IMR-90 (cell line): ENCODE measurements around the gene DDT. TPM values are rescaled to one million over a fixed set of nuclear protein-coding genes. Genes with fewer than 3 reads are reported as not detected.
"Not testable (repeated sequence)": the region's sequence is repeated elsewhere in the genome, so short reads cannot be mapped to it uniquely, and the experiment has no call there.

Experiments
- ATAC-seq: fragments of 200-7000 bp; cut with Tn5 transposase; 2 replicates; pipeline ENCODE4 v1.9.1; 2020; ENCODE audit warnings: low read depth, mild to moderate bottlenecking, moderate library complexity
- BruUV-seq: library from RNA; stranded (reverse); fragments of 400-500 nt; replicated peaks from 2 replicates; lab custom pipeline; 2021; lab: Mats Ljungman, UMichigan
- CTCF ChIA-PET: fragments of 300-600 bp; formaldehyde crosslinking; extraction: SDS; loops from one replicate; lab custom pipeline; 2021; ENCODE audit warnings: antibody characterized with exemption; lab: Yijun Ruan, JAX
- POLR2A ChIA-PET: fragments of 300-600 bp; sonication (Branson Sonifier 250); formaldehyde crosslinking; loops from one replicate; lab custom pipeline; 2022; ENCODE audit warnings: antibody characterized with exemption; ENCODE audit not compliant: unreplicated experiment; lab: Charles Lee
- DNase-seq: peaks from one replicate; pipeline ENCODE4 v3.0.0; 2013
- H2AFZ ChIP-seq: replicated peaks from 2 replicates; pipeline ENCODE3; 2013; ENCODE audit warnings: low read length, mild to moderate bottlenecking; ENCODE audit not compliant: poor library complexity
- H2AK5ac ChIP-seq: 2 replicates; pipeline ENCODE4 v1.6.1; 2013; ENCODE audit warnings: low read depth, low read length, inconsistent platforms
- H2AK9ac ChIP-seq: replicated peaks from 2 replicates; pipeline ENCODE3; 2013; ENCODE audit warnings: mild to moderate bottlenecking, low read depth, low read length, moderate library complexity; ENCODE audit not compliant: poor library complexity
- H2BK120ac ChIP-seq: 2 replicates; pipeline ENCODE4 v1.6.1; 2013; ENCODE audit warnings: low read depth, low read length, inconsistent platforms
- H2BK15ac ChIP-seq: 3 replicates; pipeline ENCODE4 v1.6.1; 2013; ENCODE audit warnings: low read depth, low read length, inconsistent platforms
- H2BK20ac ChIP-seq: 2 replicates; pipeline ENCODE4 v1.6.1; 2013; ENCODE audit warnings: low read depth, mild to moderate bottlenecking, inconsistent platforms, low read length, moderate library complexity
- H2BK5ac ChIP-seq: 2 replicates; pipeline ENCODE4 v1.6.1; 2013; ENCODE audit warnings: mild to moderate bottlenecking, low read depth, low read length, inconsistent platforms; ENCODE audit not compliant: poor library complexity, severe bottlenecking
- H3K14ac ChIP-seq: replicated peaks from 2 replicates; pipeline ENCODE4 v1.6.1; 2013; ENCODE audit warnings: low read depth, low read length, inconsistent platforms
- H3K18ac ChIP-seq: 2 replicates; pipeline ENCODE4 v1.6.1; 2013; ENCODE audit warnings: low read depth, low read length, control low read depth
- H3K23ac ChIP-seq: 2 replicates; pipeline ENCODE4 v1.6.1; 2013; ENCODE audit warnings: low read depth, low read length, inconsistent platforms
- H3K27ac ChIP-seq: 2 replicates; pipeline ENCODE4 v1.5.1; 2013; ENCODE audit warnings: mild to moderate bottlenecking, control low read depth, low read length; ENCODE audit not compliant: insufficient read depth
- H3K27me3 ChIP-seq: 2 replicates; pipeline ENCODE4 v1.6.1; 2013; ENCODE audit warnings: low read length; ENCODE audit not compliant: control insufficient read depth, insufficient read depth
- H3K36me3 ChIP-seq: 2 replicates; pipeline ENCODE4 v1.6.1; 2013; ENCODE audit warnings: low read length, mixed read lengths; ENCODE audit not compliant: control insufficient read depth, insufficient read depth
- H3K4ac ChIP-seq: 2 replicates; pipeline ENCODE4 v1.6.1; 2013; ENCODE audit warnings: low read depth, low read length, inconsistent platforms
- H3K4me1 ChIP-seq: 2 replicates; pipeline ENCODE4 v1.6.1; 2013; ENCODE audit warnings: low read length, mixed read lengths; ENCODE audit not compliant: control insufficient read depth, insufficient read depth
- H3K4me2 ChIP-seq: 2 replicates; pipeline ENCODE4 v1.6.1; 2013; ENCODE audit warnings: low read depth, mild to moderate bottlenecking, control low read depth, low read length, moderate library complexity
- H3K4me3 ChIP-seq: 2 replicates; pipeline ENCODE4 v1.5.1; 2013; ENCODE audit warnings: low read depth, mild to moderate bottlenecking, control low read depth, low read length, moderate library complexity; ENCODE audit not compliant: insufficient read depth
- H3K56ac ChIP-seq: 2 replicates; pipeline ENCODE4 v1.6.1; 2013; ENCODE audit warnings: low read length, inconsistent platforms; ENCODE audit not compliant: insufficient read depth; ENCODE audit errors: extremely low read depth
- H3K79me1 ChIP-seq, 2 experiments: 2 replicates each; pipeline ENCODE4 v1.6.1; 2013; ENCODE audit warnings: low read length in 2 of 2, inconsistent platforms in 1 of 2, low read depth in 1 of 2
- H3K9ac ChIP-seq: 2 replicates; pipeline ENCODE4 v1.6.1; 2013; ENCODE audit warnings: low read depth, low read length, control low read depth
- H3K9me1 ChIP-seq: 2 replicates; pipeline ENCODE4 v1.6.1; 2013; ENCODE audit warnings: low read length, inconsistent platforms; ENCODE audit not compliant: insufficient read depth
- H3K9me3 ChIP-seq: 2 replicates; pipeline ENCODE4 v1.6.1; 2013; ENCODE audit warnings: low read length; ENCODE audit not compliant: control insufficient read depth, insufficient read depth
- H4K20me1 ChIP-seq: 2 replicates; pipeline ENCODE4 v1.6.1; 2013; ENCODE audit warnings: low read length, inconsistent platforms; ENCODE audit not compliant: insufficient read depth
- H4K5ac ChIP-seq: 2 replicates; pipeline ENCODE4 v1.6.1; 2013; ENCODE audit warnings: mild to moderate bottlenecking, low read depth, low read length, control low read depth
- H4K8ac ChIP-seq, 2 experiments: 2 replicates each; pipeline ENCODE4 v1.6.1; 2013; ENCODE audit warnings: low read depth in 2 of 2, low read length in 2 of 2, control low read depth in 1 of 2, inconsistent platforms in 1 of 2
- H4K91ac ChIP-seq: 2 replicates; pipeline ENCODE4 v1.6.1; 2013; ENCODE audit warnings: low read depth, low read length, inconsistent platforms; ENCODE audit not compliant: insufficient read depth
- WGBS, 2 experiments: methylation state at CpG; one replicate each; pipeline versions ENCODE4 v1.1.5 to v1.1.7; 2013; ENCODE audit warnings: missing lambda C conversion rate in 2 of 2; ENCODE audit not compliant: insufficient read length in 1 of 2; ENCODE audit errors: extremely low coverage in 2 of 2; 5-methylcytosine and 5-hydroxymethylcytosine counted together
- dilution Hi-C: fragments of 300-500 bp; cut with HindIII; formaldehyde crosslinking; loops from one replicate; pipeline ENCODE4 v1.14.3; 2018; ENCODE audit warnings: low sequenced_read_pairs; ENCODE audit not compliant: unreplicated experiment
- in situ Hi-C: fragments of 300-500 bp; cut with MboI; formaldehyde crosslinking; loops from 3 replicates; pipeline ENCODE4 v1.14.3; 2019; ENCODE audit warnings: low sequenced_read_pairs, inconsistent platforms, mixed read lengths
- intact Hi-C: fragments of 100-400 bp; cut with micrococcal nuclease; formaldehyde crosslinking; loops from 2 replicates; pipeline ENCODE4 v1.10.0; 2022
- polyA plus RNA-seq, 3 experiments: library from polyadenylated mRNA; depleted of rRNA; stranded (reverse); fragments of >200 nt; gene quantifications; 2 replicates each; pipeline ENCODE4 v1.2.3, GENCODE V29; 2012; ENCODE audit warnings: low replicate concordance in 1 of 3
- total RNA-seq: library from RNA; depleted of rRNA; stranded (reverse); fragments of >200 nt; gene quantifications from 2 replicates; pipeline ENCODE4 v1.2.3, GENCODE V29; 2012

Gene DDT
- total and polyA plus RNA-seq, 2 of the 4 experiments (the other 2 are of a cell fraction): 54.8 to 151 TPM

- H2BK20ac ChIP-seq, H3K18ac ChIP-seq, H3K23ac ChIP-seq, H2AK5ac ChIP-seq, in situ Hi-C loops, intact Hi-C loops, BruUV-seq, H2AK9ac ChIP-seq, dilution Hi-C loops, DNase-seq, H3K4me3 ChIP-seq, H3K4ac ChIP-seq, H3K9me1 ChIP-seq, H3K27ac ChIP-seq, H3K56ac ChIP-seq, H4K20me1 ChIP-seq, H3K4me2 ChIP-seq, H3K27me3 ChIP-seq, H3K4me1 ChIP-seq, POLR2A ChIA-PET, H3K36me3 ChIP-seq, H4K5ac ChIP-seq, H4K8ac ChIP-seq, H3K79me1 ChIP-seq, H2AFZ ChIP-seq, H4K91ac ChIP-seq, H3K9ac ChIP-seq, H2BK120ac ChIP-seq, H3K9me3 ChIP-seq, CTCF ChIA-PET, H3K14ac ChIP-seq, H2BK5ac ChIP-seq, H2BK15ac ChIP-seq: not testable (repeated sequence)
- peak; percentile 46 for ATAC-seq
- no CpG with 5 or more reads among the region's 14 CpGs for WGBS, 2 experiments
Observed at GRCh38 chr22:23940166-23940565, 34.1 kb downstream of the DDT start.
